ENCODE data around the gene PPP2R2C.

GRCh38 chr4:6513678-6514077 is 41.3 kb upstream of the PPP2R2C start:
- TF ChIP-seq CTCF (IDR thresholded peaks at IDR 0.05) = no peak
- TF ChIP-seq POLR2A (IDR thresholded peaks at IDR 0.05) = no peak

Data from body of pancreas (tissue), 4 donors.